Glutamatergic neuron (in vitro differentiated cells): ENCODE measurements around the gene SDHD. TPM values are rescaled to one million over a fixed set of nuclear protein-coding genes. Genes with fewer than 3 reads are reported as not detected.
"Not testable (repeated sequence)": the region's sequence is repeated elsewhere in the genome, so short reads cannot be mapped to it uniquely, and the experiment has no call there.

Experiments
- DNase-seq: peaks from one replicate; pipeline ENCODE4 v3.0.0; 2022
- H3K27ac Mint-ChIP-seq: one replicate; pipeline ENCODE4 v1.8.0; 2020; ENCODE audit warnings: mild to moderate bottlenecking, mixed read lengths, inconsistent platforms; ENCODE audit not compliant: unreplicated experiment
- H3K27me3 Mint-ChIP-seq: one replicate; pipeline ENCODE4 v1.8.0; 2020; ENCODE audit warnings: mild to moderate bottlenecking, moderate library complexity, mixed read lengths, inconsistent platforms; ENCODE audit not compliant: unreplicated experiment
- H3K36me3 Mint-ChIP-seq: one replicate; pipeline ENCODE4 v1.8.0; 2020; ENCODE audit warnings: mild to moderate bottlenecking, mixed read lengths, inconsistent platforms; ENCODE audit not compliant: unreplicated experiment
- H3K4me1 Mint-ChIP-seq: one replicate; pipeline ENCODE4 v1.8.0; 2020; ENCODE audit warnings: mild to moderate bottlenecking, low read depth, mixed read lengths, inconsistent platforms; ENCODE audit not compliant: unreplicated experiment
- H3K4me3 Mint-ChIP-seq: one replicate; pipeline ENCODE4 v1.8.0; 2020; ENCODE audit warnings: mild to moderate bottlenecking, mixed read lengths, inconsistent platforms; ENCODE audit not compliant: unreplicated experiment
- H3K9me3 Mint-ChIP-seq: one replicate; pipeline ENCODE4 v1.8.0; 2020; ENCODE audit warnings: mild to moderate bottlenecking, moderate library complexity, mixed read lengths, inconsistent platforms; ENCODE audit not compliant: unreplicated experiment
- CTCF ChIP-seq: fragments of 200-600 bp; sonication (generic); IDR thresholded peaks from one replicate; pipeline ENCODE4 v1.5.0; 2021; ENCODE audit not compliant: partially characterized antibody, unreplicated experiment
- long read RNA-seq: library from polyadenylated mRNA; unstranded; transcript quantifications from one replicate; pipeline ENCODE4 v2.0.0, GENCODE V29; 2020; ENCODE audit not compliant: unreplicated experiment
- total RNA-seq: library from RNA; stranded (reverse); fragmentation: NEBNext Ultra II Directional; extraction: Animal tissue kit (Norgen Biotek cat#: 25700); gene quantifications from one replicate; pipeline ENCODE4 v1.2.1, GENCODE V29; 2021; ENCODE audit not compliant: unreplicated experiment

Gene SDHD
- total RNA-seq: 19.7 TPM
- long read RNA-seq, transcript SDHD-201 (4 exons, 1,439 nt): major isoform, 11 of 14 reads
- long read RNA-seq, partial matches to known transcripts: 1 of 14 reads
- long read RNA-seq, other reads (novel, unspliced or antisense): 2 of 14 reads

DNA sequence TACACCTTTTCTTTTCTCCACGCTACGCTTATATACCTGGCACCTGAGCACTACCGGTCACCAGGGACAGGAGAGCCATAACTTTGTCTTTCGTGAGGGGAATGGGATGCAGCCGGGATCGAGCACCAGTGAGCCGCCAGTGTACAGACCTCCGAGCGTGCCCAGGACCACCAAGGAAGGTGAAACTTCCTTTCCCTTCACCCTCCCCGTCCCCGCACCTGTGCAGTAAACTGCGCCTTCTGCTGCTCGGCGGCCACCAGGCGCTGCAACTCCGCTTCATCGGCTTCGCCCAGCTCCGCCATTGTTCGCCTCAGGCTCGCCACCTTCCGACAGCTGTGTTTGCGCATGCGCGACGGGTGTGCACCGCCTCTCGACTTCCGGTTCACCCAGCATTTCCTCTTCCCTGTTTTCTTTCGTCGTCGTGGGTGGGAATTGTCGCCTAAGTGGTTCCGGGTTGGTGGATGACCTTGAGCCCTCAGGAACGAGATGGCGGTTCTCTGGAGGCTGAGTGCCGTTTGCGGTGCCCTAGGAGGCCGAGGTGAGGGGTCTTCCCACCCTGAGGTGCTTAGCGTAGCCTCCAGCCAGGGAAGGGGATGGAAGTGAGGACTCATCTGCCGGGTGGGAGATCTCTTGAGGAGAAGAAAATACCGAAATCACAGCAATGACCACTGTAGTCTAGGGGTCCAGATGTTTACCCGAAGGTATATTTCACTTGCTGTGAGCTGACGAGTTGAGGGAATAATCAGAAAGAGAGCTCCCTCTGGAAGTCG is at the start of gene SDHD, which contains the start of gene TIMM8B:
TSS of gene SDHD (plus strand) at position 452 of the 770 bp plus-strand sequence. CDS start at position 487, 35 bp downstream.
TSS of gene TIMM8B (minus strand) at position 335 of the 770 bp plus-strand sequence. CDS start at position 302, 33 bp downstream.
- peaks cover 6% of the 10 kb centered on the region for H3K27me3 Mint-ChIP-seq
- no peak for TF ChIP-seq CTCF
- no peaks in the 10 kb centered on the region for H3K36me3 Mint-ChIP-seq

DNA sequence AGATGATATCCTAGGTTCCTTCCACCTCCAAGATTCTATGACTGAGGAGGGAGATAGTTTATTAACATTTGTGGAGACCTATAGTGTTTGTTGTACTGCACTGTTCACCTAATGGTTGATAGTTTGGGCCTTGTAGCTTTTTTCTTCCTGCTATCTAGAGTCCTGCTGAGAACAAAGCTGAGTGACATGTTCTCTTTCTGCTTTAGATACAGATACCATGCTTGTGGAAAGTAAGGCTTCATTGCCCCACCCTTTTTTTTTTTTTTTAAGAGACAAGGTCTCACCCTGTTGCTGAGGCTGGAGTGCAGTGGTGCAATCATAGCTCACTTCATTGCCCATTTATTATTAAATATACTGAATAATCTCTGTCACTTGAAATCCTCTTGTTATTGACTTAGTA is 49.1 kb upstream of the SDHD start:
- Mint-ChIP-seq H3K4me3 (no peak overlapping the region), H3K27me3 (no peaks in the 10 kb centered on the region), H3K4me1 (no peaks in the 10 kb centered on the region), H3K36me3 (no peaks in the 10 kb centered on the region), H3K27ac (no peak overlapping the region), H3K9me3 (no peaks in the 10 kb centered on the region)
- DNase-seq: no peak
- no peak for TF ChIP-seq CTCF

More for the DNA sequence above, at the start of gene SDHD, which contains the start of gene TIMM8B:
- H3K9me3 Mint-ChIP-seq: peaks cover 9% of the 10 kb centered on the region
- peak within 1 kb of the TSS; percentile 98 for H3K27ac Mint-ChIP-seq
- H3K4me3 Mint-ChIP-seq: peak within 1 kb of the TSS; percentile 99
- H3K4me1 Mint-ChIP-seq: peaks cover 17% of the 10 kb centered on the region
- DNase-seq: peak; percentile 94

GRCh38 chr11:112042161-112042960 is 44.3 kb upstream of the SDHD start:
- Mint-ChIP-seq H3K4me3 (no peak overlapping the region), H3K27ac (no peak overlapping the region), H3K4me1 (no peaks in the 10 kb centered on the region), H3K9me3 (peaks cover 3% of the 10 kb centered on the region), H3K36me3 (peaks cover 9% of the 10 kb centered on the region), H3K27me3 (no peaks in the 10 kb centered on the region)
- no peak for DNase-seq
- TF ChIP-seq CTCF: no peak

GRCh38 chr11:112042961-112043304 is 43.7 kb upstream of the SDHD start:
- peaks cover 11% of the 10 kb centered on the region for H3K36me3 Mint-ChIP-seq
- H3K27ac Mint-ChIP-seq: no peak overlapping the region
- no peak for DNase-seq
- H3K9me3 Mint-ChIP-seq: peaks cover 3% of the 10 kb centered on the region
- no peaks in the 10 kb centered on the region for H3K27me3 Mint-ChIP-seq
- TF ChIP-seq CTCF: no peak
- no peak overlapping the region for H3K4me3 Mint-ChIP-seq
- no peaks in the 10 kb centered on the region for H3K4me1 Mint-ChIP-seq

DNA sequence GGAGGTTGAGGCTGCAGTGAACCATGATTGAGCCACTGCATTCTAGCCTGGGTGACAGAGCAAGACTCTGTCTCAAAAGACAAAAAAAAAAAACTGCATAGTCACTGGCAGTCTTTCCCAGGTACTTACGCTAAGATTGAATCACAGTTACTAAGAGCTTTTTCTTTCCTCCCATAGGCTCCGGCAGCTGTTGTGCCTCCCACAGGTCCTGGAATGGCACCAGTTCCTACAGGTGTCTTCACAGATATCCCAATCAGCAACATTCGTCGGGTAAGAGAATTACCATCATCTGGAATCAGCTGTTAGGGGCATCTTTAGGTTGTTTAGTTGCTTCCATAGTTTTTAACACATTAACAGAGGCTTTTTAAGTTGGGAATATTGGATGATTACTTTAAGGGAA is 41.7 kb upstream of the SDHD start:
- no peak for TF ChIP-seq CTCF
- no peaks in the 10 kb centered on the region for H3K27me3 Mint-ChIP-seq
- no peaks in the 10 kb centered on the region for H3K4me1 Mint-ChIP-seq
- H3K9me3 Mint-ChIP-seq: peaks cover 3% of the 10 kb centered on the region
- no peak overlapping the region for H3K27ac Mint-ChIP-seq
- no peak for DNase-seq
- peaks cover 11% of the 10 kb centered on the region for H3K36me3 Mint-ChIP-seq
- no peak overlapping the region for H3K4me3 Mint-ChIP-seq

GRCh38 chr11:112046647-112047046 is 40.0 kb upstream of the SDHD start:
- peaks cover 11% of the 10 kb centered on the region for H3K36me3 Mint-ChIP-seq
- H3K9me3 Mint-ChIP-seq, H3K27ac Mint-ChIP-seq, DNase-seq, H3K4me1 Mint-ChIP-seq, H3K27me3 Mint-ChIP-seq, H3K4me3 Mint-ChIP-seq: not testable (repeated sequence)

DNA sequence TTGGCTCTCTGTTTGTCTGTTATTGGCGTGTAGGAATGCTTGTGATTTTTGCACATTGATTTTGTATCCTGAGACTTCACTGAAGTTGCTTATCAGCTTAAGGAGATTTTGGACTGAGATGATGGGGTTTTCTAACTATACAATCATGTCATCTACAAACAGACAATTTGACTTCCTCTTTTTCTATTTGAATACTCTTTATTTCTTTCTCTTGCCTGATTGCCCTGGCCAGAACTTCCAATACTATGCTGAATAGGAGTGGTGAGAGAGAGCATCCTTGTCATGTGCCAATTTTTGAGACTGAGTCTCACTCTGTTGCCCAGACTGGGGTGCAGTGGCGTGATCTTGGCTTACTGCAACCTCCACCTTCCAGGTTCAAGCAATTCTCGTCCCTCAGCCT is 38.4 kb upstream of the SDHD start:
- peaks cover 11% of the 10 kb centered on the region for H3K36me3 Mint-ChIP-seq
- H3K27me3 Mint-ChIP-seq, H3K27ac Mint-ChIP-seq, DNase-seq, H3K4me1 Mint-ChIP-seq, H3K9me3 Mint-ChIP-seq, H3K4me3 Mint-ChIP-seq: not testable (repeated sequence)
